Body of pancreas (tissue), 4 donors: ENCODE measurements around the gene SAP30. TPM values are rescaled to one million over a fixed set of nuclear protein-coding genes. Genes with fewer than 3 reads are reported as not detected.

Experiments used
- ATAC-seq: fragments of 150-250 bp; one replicate; pipeline ENCODE4 v1.9.1; 2016
- DNase-seq, 4 donors: peaks; one replicate each; pipeline ENCODE4 v3.0.0-alpha.2; 2019
- H3K27ac ChIP-seq, 4 donors: fragments of 200-600 bp; sonication (generic); 1 replicate in 3 of 4; 2 replicates in 1 of 4; pipeline versions ENCODE4 v1.5.1 to v1.6.1; 2016 to 2019; ENCODE audit warnings: mild to moderate bottlenecking in 1 of 4, mixed read lengths in 1 of 4, moderate library complexity in 1 of 4
- H3K27me3 ChIP-seq, 2 donors: fragments of 200-600 bp; sonication (generic); one replicate each; pipeline ENCODE4 v1.6.0; 2016; ENCODE audit warnings: mild to moderate bottlenecking in 1 of 2
- H3K36me3 ChIP-seq, 2 donors: fragments of 200-600 bp; sonication (generic); replicated peaks in 1 of 2; 2 replicates each; pipeline ENCODE4 v1.5.1; 2016; ENCODE audit warnings: low read depth in 2 of 2; ENCODE audit not compliant: insufficient read depth in 1 of 2
- H3K4me1 ChIP-seq: fragments of 200-600 bp; sonication (generic); one replicate; pipeline ENCODE4 v1.6.0; 2016
- H3K4me3 ChIP-seq, 2 donors: fragments of 200-600 bp; sonication (generic); 1 replicate in 1 of 2; 2 replicates in 1 of 2; pipeline ENCODE4 v1.5.1; 2016 to 2019
- H3K9me3 ChIP-seq, 3 donors: fragments of 200-600 bp; sonication (generic); 1 replicate in 2 of 3; 2 replicates in 1 of 3; pipeline ENCODE4 v1.5.1; 2016
- CTCF ChIP-seq, 7 experiments: fragments of 450-650 bp in 4 of 7; fragments of 200-600 bp in 3 of 7; sonication (generic) in 3 of 7; IDR thresholded peaks; one replicate each; pipeline ENCODE4 v1.5.1; 2016 to 2019; ENCODE audit warnings: antibody characterized with exemption in 7 of 7
- POLR2A ChIP-seq, 3 donors: fragments of 450-650 bp; IDR thresholded peaks; one replicate each; pipeline ENCODE4 v1.6.1; 2016; ENCODE audit warnings: antibody characterized with exemption in 3 of 3, mild to moderate bottlenecking in 2 of 3
- WGBS, 2 donors: methylation state at CpG; one replicate each; pipeline ENCODE4 v1.1.5; 2017; 5-methylcytosine and 5-hydroxymethylcytosine counted together
- intact Hi-C: fragments of 100-400 bp; cut with DNase I; formaldehyde crosslinking; loops from one replicate; pipeline ENCODE4 v1.15.1; 2023
- total RNA-seq, 2 donors: library from RNA; depleted of rRNA; stranded (reverse); fragments of >200 nt; gene quantifications; one replicate each; pipeline ENCODE4 v1.1.0, GENCODE V29; 2016

SAP30 gene
- total RNA-seq = 10 to 100 TPM; 10.2 to 10.6 TPM

GRCh38 chr4:173370477-173371291, at the start of gene SAP30:
SAP30 (plus strand) TSS chr4:173370954; CDS start chr4:173371183, 229 bp downstream.
- Histone ChIP-seq H3K4me1 (peaks cover 11% of the 10 kb centered on the region), H3K4me3 (peak within 1 kb of the TSS; percentile 64 to 97), H3K36me3 (no peaks in the 10 kb centered on the region), H3K9me3 (no peaks in the 10 kb centered on the region), H3K27ac (peak within 1 kb of the TSS; percentile 79 to 92 (median 88)), H3K27me3 (no peaks in the 10 kb centered on the region)
- DNase-seq (peak; percentile 98 to 99 (median 98)), ATAC-seq (peak; percentile 93)
- TF ChIP-seq POLR2A (IDR thresholded peaks at IDR 0.05) = peak; percentile 75 to 97 (median 91)
- TF ChIP-seq CTCF (IDR thresholded peaks at IDR 0.05) = no peak
- 1% methylated on average over 53 to 59 of the region's 72 CpGs for WGBS, 2 donors
- intact Hi-C loops = no loop called here

- Histone ChIP-seq H3K4me1 (no peaks in the 10 kb centered on the region), H3K4me3 (no peak overlapping the region), H3K27ac (no peak overlapping the region), H3K9me3 (no peaks in the 10 kb centered on the region), H3K27me3 (no peaks in the 10 kb centered on the region), H3K36me3 (peaks cover 0 to 6% of the 10 kb centered on the region in 2 donors)
- no peak for ATAC-seq
- TF ChIP-seq POLR2A (IDR thresholded peaks at IDR 0.05) = no peak
- TF ChIP-seq CTCF (IDR thresholded peaks at IDR 0.05) = no peak
- 93 to 97% methylated on average over 5 of the region's 5 CpGs for WGBS, 2 donors
- no peak for DNase-seq
- intact Hi-C loops = loop anchor here (10.0 kb wide), 1 partner anchor 170 kb away; no protein-coding TSS in a partner anchor
Measured at GRCh38 chr4:173325007-173325736, 45.6 kb upstream of the SAP30 start.

- ATAC-seq = no peak
Measured at GRCh38 chr4:173328236-173328901, 42.4 kb upstream of the SAP30 start.

GRCh38 chr4:173330590-173330989, 40.2 kb upstream of the SAP30 start:
- H3K4me3 ChIP-seq = no peak overlapping the region
- no peaks in the 10 kb centered on the region for H3K27me3 ChIP-seq
- H3K9me3 ChIP-seq = no peaks in the 10 kb centered on the region
- ATAC-seq (no peak), DNase-seq (no peak)
- H3K4me1 ChIP-seq = peaks cover 19% of the 10 kb centered on the region
- H3K27ac ChIP-seq = no peak overlapping the region
- no peak for TF ChIP-seq POLR2A (IDR thresholded peaks at IDR 0.05)
- TF ChIP-seq CTCF (IDR thresholded peaks at IDR 0.05) = no peak
- H3K36me3 ChIP-seq = no peaks in the 10 kb centered on the region
- intact Hi-C loops = no loop called here
- 90 to 91% methylated on average over 2 of the region's 2 CpGs for WGBS, 2 donors

More at GRCh38 chr4:173328236-173328901, 42.4 kb upstream of the SAP30 start:
- Histone ChIP-seq H3K36me3 (no peaks in the 10 kb centered on the region), H3K4me1 (peaks cover 15% of the 10 kb centered on the region), H3K27ac (no peak overlapping the region), H3K27me3 (no peaks in the 10 kb centered on the region), H3K4me3 (no peak overlapping the region), H3K9me3 (no peaks in the 10 kb centered on the region)
- WGBS, 2 donors = 85 to 88% methylated on average over 5 of the region's 5 CpGs
- intact Hi-C loops = loop anchor here (10.0 kb wide), 1 partner anchor 166 kb away; no protein-coding TSS in a partner anchor
- DNase-seq = no peak
- no peak for TF ChIP-seq POLR2A (IDR thresholded peaks at IDR 0.05)
- TF ChIP-seq CTCF (IDR thresholded peaks at IDR 0.05) = no peak
